ENCODE data around the gene ERICH6B.

Gene ERICH6B

DNA sequence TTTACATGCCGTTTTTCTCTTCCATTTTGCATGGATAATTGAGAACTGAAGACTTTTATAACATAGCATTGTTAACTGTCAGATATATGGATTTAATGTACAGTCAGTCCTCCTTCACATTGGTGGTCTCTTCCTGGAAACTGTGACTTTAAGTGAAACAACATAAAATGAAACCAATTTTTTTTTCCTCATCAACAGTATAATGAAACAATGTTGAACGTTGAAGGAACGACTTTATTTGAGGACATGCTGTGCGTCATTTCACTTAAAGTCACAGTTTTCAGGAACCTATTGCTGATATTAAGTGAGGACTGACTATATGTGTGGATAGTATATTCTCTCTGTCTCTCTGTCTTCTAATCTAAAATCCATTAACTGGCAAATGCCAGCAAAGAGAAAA is 96.0 kb downstream of the ERICH6B start (continued):
- TF ChIP-seq, protein P1, sequence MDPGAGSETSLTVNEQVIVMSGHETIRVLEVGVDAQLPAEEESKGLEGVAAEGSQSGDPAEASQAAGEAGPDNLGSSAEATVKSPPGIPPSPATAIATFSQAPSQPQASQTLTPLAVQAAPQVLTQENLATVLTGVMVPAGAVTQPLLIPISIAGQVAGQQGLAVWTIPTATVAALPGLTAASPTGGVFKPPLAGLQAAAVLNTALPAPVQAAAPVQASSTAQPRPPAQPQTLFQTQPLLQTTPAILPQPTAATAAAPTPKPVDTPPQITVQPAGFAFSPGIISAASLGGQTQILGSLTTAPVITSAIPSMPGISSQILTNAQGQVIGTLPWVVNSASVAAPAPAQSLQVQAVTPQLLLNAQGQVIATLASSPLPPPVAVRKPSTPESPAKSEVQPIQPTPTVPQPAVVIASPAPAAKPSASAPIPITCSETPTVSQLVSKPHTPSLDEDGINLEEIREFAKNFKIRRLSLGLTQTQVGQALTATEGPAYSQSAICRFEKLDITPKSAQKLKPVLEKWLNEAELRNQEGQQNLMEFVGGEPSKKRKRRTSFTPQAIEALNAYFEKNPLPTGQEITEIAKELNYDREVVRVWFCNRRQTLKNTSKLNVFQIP (CRISPR knock-in tag; IDR thresholded peaks at IDR 0.05; ENCODE audit: borderline replicate concordance, low read depth), result no peak
- no peak for TF ChIP-seq ZNF70 (CRISPR knock-in tag; IDR thresholded peaks at IDR 0.05)
- no peak for TF ChIP-seq ZFP30 (CRISPR knock-in tag; IDR thresholded peaks at IDR 0.05)
- no peak for TF ChIP-seq GLIS3 (CRISPR knock-in tag; IDR thresholded peaks at IDR 0.05)
- no peak for TF ChIP-seq ARNTL (CRISPR knock-in tag; IDR thresholded peaks at IDR 0.05; ENCODE audit: borderline replicate concordance, low read depth)
- TF ChIP-seq PPARA (CRISPR knock-in tag; IDR thresholded peaks at IDR 0.05; ENCODE audit: borderline replicate concordance), result no peak
- no peak for TF ChIP-seq RARB (CRISPR knock-in tag; IDR thresholded peaks at IDR 0.05)
- TF ChIP-seq TOX (CRISPR knock-in tag; IDR thresholded peaks at IDR 0.05; ENCODE audit: borderline replicate concordance), result no peak
- no peak for TF ChIP-seq CSDC2 (CRISPR knock-in tag; IDR thresholded peaks at IDR 0.05)
- no peak for TF ChIP-seq ESRRG (CRISPR knock-in tag; IDR thresholded peaks at IDR 0.05)

GRCh38 chr13:45518525-45519245 is 96.9 kb downstream of the ERICH6B start:
- ATAC-seq, result no peak
- TF ChIP-seq PATZ1 (CRISPR knock-in tag; IDR thresholded peaks at IDR 0.05; ENCODE audit: borderline replicate concordance) (no peak), TCF4 (CRISPR knock-in tag; IDR thresholded peaks at IDR 0.05; ENCODE audit: borderline replicate concordance) (no peak), CSDC2 (CRISPR knock-in tag; IDR thresholded peaks at IDR 0.05) (no peak), ZNF565 (CRISPR knock-in tag; conservative IDR thresholded peaks at IDR 0.05; ENCODE audit: low read depth) (no peak), BACH2 (CRISPR knock-in tag; IDR thresholded peaks at IDR 0.05; ENCODE audit: borderline replicate concordance) (no peak), ZFP3 (CRISPR knock-in tag; IDR thresholded peaks at IDR 0.05) (no peak), SNAI2 (CRISPR knock-in tag; IDR thresholded peaks at IDR 0.05) (no peak), OSR1 (CRISPR knock-in tag; IDR thresholded peaks at IDR 0.05) (no peak), ZNF70 (CRISPR knock-in tag; IDR thresholded peaks at IDR 0.05) (no peak), ZFP30 (CRISPR knock-in tag; IDR thresholded peaks at IDR 0.05) (no peak), TSHZ2 (CRISPR knock-in tag; IDR thresholded peaks at IDR 0.05) (no peak), ESRRG (CRISPR knock-in tag; IDR thresholded peaks at IDR 0.05) (no peak), ARNTL (CRISPR knock-in tag; IDR thresholded peaks at IDR 0.05; ENCODE audit: borderline replicate concordance, low read depth) (no peak)
- TF ChIP-seq, protein P2, sequence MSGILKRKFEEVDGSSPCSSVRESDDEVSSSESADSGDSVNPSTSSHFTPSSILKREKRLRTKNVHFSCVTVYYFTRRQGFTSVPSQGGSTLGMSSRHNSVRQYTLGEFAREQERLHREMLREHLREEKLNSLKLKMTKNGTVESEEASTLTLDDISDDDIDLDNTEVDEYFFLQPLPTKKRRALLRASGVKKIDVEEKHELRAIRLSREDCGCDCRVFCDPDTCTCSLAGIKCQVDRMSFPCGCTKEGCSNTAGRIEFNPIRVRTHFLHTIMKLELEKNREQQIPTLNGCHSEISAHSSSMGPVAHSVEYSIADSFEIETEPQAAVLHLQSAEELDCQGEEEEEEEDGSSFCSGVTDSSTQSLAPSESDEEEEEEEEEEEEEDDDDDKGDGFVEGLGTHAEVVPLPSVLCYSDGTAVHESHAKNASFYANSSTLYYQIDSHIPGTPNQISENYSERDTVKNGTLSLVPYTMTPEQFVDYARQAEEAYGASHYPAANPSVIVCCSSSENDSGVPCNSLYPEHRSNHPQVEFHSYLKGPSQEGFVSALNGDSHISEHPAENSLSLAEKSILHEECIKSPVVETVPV (CRISPR knock-in tag; IDR thresholded peaks at IDR 0.05), result no peak
- TF ChIP-seq, protein P1 (CRISPR knock-in tag; IDR thresholded peaks at IDR 0.05; ENCODE audit: borderline replicate concordance, low read depth), result no peak

DNA sequence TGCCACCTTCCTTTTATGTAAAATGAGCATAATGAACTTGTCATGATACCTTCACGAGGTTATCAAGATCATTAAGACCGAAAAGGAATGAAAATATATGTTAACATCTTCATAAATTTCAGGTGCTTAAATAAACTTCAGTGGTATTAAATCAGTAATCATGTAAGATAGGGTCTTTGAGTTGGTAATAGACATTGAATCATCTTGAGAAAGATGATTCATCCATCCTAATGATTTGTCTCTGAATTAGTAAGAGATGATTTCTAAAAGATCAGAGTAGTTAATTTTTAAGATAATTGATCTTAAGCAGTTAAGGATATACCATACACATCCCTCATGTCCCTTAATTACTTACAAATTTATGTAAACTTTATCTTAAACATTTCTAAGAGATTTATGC is 98.8 kb downstream of the ERICH6B start:
- no peak for ATAC-seq
- no peak for TF ChIP-seq CREB5 (CRISPR knock-in tag; IDR thresholded peaks at IDR 0.05; ENCODE audit: low read depth)
- no peak for TF ChIP-seq ESRRG (CRISPR knock-in tag; IDR thresholded peaks at IDR 0.05)
- TF ChIP-seq RARB (CRISPR knock-in tag; IDR thresholded peaks at IDR 0.05), result no peak
- TF ChIP-seq, protein P2 (CRISPR knock-in tag; IDR thresholded peaks at IDR 0.05), result no peak
- TF ChIP-seq TCF4 (CRISPR knock-in tag; IDR thresholded peaks at IDR 0.05; ENCODE audit: borderline replicate concordance), result no peak
- TF ChIP-seq, protein P1 (CRISPR knock-in tag; IDR thresholded peaks at IDR 0.05; ENCODE audit: borderline replicate concordance, low read depth), result no peak
- no peak for TF ChIP-seq ZNF565 (CRISPR knock-in tag; conservative IDR thresholded peaks at IDR 0.05; ENCODE audit: low read depth)
- TF ChIP-seq TOX (CRISPR knock-in tag; IDR thresholded peaks at IDR 0.05; ENCODE audit: borderline replicate concordance), result no peak
- TF ChIP-seq ZFP3 (CRISPR knock-in tag; IDR thresholded peaks at IDR 0.05), result no peak
- no peak for TF ChIP-seq ZFP30 (CRISPR knock-in tag; IDR thresholded peaks at IDR 0.05)

Measured in SK-N-SH treated with all-trans-retinoic acid at 6 μM for 48 hours (cell line).